Colon (tissue), 2 donors: ENCODE measurements around the gene ESF1.
"Not testable (repeated sequence)": the region's sequence is repeated elsewhere in the genome, so short reads cannot be mapped to it uniquely, and the experiment has no call there.

Experiments
- FAIRE-seq: peaks from 2 replicates; lab custom pipeline; 2012; peaks lifted over from hg19 to GRCh38; lab: Jason Lieb, UNC
- donor health status: control.
- donor health status: control.

ESF1 gene

GRCh38 chr20:13786143-13786828, 1.6 kb upstream of the ESF1 start:
- no peak for FAIRE-seq

- FAIRE-seq, result no peak
Observed at GRCh38 chr20:13784271-13784892, 337 bp downstream of the ESF1 start.

GRCh38 chr20:13783528-13783927, 1.2 kb downstream of the ESF1 start:
- no peak for FAIRE-seq

GRCh38 chr20:13778827-13779226, 5.9 kb downstream of the ESF1 start:
- FAIRE-seq, result no peak

DNA sequence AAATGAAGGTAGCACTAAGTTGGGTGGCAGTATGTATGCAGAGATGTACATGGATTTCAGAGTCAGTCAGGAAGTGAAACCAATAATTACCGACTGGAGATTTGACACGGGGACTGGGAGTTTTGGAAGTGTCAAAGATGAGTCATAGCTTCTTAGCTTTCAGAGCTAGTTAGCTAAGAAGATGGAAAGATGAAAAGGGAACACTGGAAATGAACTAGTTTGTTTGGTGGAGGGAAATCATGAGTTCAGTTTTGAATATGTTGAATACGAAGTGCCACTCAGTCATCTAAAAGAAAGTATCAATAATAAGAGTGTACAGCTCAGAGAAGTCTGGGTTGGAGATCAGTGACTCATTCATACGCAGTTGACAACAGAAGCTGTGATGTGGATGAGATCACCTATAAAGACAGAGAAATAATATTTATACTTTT, 7.5 kb downstream of the ESF1 start:
- no peak for FAIRE-seq

DNA sequence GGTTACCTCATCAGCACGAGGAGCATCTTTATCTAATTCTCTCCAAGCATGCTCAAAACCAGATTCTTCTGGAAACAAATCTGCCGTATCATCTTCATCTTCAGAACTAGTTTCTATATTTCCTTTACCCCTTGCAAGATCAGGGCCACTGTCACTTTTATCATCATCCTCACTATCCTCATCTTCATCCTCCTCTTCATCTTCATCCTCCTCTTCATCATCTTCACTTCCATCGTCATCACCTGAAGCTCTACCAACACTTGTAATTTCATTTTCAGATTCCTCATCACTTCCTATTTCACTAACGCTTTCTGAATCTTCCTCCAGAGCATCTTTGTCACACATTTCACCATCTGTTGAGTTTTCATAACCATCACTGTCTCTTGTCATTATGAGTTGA, 8.9 kb downstream of the ESF1 start:
- FAIRE-seq, result no peak

- FAIRE-seq, result no peak
Observed at GRCh38 chr20:13772529-13772928, 12.2 kb downstream of the ESF1 start.

- FAIRE-seq, result peak; percentile 88
Observed at GRCh38 chr20:13771853-13772453, 12.8 kb downstream of the ESF1 start.

DNA sequence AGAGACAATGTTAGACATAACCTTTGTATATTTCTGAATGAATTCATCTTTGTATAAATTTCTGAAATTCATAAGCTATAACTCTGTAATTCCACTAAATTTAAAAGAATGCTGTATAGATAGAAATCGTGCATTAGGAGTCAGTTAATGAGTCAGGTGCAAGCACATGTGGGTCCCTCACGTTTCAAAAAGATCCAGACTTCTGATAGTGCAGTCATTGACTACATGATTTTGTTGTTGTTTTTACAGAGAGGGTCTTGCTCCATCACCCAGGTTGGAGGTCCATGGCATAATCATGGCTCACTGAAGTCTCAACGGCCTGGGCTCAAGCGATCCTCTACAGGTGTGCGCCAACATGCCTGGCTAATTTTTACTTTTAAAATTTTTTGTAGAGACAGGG, 14.6 kb downstream of the ESF1 start:
- FAIRE-seq, result no peak

GRCh38 chr20:13765868-13766416, 18.8 kb downstream of the ESF1 start:
- FAIRE-seq, result no peak

DNA sequence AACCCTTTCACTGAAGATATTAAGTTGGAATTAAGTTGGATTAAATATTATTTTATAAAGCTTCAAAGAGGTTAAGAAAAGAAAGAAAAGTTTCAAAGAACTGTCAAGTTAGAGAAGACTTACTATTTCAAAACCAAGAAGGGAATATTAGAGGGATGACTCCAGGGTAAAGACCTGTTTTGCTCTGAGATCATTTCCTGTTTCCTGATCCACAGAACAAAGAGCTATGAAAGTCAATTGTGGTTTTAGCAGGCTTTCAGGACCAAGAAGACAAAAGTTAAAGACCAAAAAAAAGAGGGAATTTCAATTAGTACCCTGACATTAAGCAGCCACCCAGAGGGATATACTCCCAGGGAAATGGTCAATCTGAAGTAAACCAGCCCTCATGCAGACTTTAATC, 19.4 kb downstream of the ESF1 start:
- no peak for FAIRE-seq

DNA sequence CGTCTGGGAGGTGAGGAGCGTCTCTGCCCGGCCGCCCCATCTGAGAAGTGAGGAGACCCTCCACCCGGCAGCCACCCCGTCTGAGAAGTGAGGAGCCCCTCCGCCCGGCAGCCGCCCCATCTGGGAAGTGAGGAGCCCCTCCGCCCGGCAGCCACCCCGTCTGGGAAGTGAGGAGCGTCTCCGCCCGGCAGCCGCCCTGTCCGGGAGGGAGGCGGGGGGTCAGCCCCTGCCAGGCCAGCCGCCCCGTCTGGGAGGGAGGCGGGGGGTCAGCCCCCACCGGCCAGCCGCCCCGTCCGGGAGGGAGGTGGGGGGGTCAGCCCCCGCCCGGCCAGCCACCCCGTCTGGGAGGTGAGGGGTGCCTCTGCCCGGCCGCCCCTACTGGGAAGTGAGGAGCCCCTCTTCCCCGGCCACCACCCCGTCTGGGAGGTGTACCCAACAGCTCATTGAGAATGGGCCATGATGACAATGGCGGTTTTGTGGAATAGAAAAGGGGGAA, 24.2 kb downstream of the ESF1 start:
- not testable (repeated sequence) for FAIRE-seq

GRCh38 chr20:13758884-13759283, 25.8 kb downstream of the ESF1 start:
- FAIRE-seq, result no peak

DNA sequence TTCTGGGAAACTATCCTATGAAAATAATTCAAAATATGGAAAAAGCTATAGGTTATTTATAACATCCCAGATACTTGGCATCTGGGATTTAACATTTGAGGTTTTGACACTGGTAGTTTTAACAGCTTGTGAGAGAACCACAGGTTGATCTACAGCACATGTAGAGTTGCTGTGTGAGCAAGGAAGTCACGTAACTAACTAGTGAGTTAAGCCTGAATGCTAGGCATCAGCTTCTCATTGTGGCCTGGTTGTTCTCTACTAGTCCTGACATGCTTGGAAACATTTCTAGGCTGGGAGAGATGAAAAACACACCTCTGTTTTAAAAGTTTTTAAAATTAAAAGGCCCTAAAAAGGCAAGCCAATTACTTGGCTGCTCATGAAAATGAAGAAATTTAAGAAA, 28.2 kb downstream of the ESF1 start:
- FAIRE-seq, result no peak

DNA sequence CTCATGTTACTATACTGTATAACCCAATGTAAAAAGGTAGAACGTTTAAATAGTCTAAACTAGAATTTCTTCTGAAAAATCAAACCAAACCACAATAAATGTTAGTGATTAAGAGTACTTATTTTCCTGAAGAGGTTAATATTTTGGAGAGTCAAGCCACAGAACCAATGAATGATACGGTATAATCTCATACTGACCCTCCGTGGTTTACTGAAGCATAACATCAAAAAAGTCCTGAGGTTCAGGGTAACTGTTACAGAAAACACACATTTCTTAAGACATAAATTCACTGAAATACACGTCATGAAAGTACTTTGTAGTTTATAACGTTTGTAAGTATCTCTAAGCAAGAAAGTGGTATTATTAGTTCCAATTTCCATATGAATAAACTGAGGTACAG, 28.9 kb downstream of the ESF1 start:
- FAIRE-seq, result no peak

- no peak for FAIRE-seq
Observed at GRCh38 chr20:13753436-13754036, 31.2 kb downstream of the ESF1 start.

DNA sequence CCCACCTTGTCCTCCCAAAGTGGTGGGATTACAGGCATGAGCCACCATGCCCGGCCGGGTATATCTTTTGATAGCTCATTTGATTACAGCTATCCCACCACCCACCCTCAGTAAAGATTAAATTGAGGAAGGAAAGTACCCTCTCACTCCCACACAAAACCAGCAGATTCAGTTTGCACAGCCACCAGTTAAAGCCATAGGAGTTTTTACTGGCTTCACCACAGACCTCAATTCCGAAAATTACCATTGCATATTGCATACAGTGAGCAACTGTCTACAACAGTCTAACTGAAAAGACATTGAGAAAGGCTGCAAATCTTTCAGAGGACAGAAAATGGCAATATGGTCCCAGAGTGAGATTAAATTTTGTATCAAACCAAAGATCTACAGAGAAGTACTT, 34.9 kb downstream of the ESF1 start:
- FAIRE-seq, result no peak

GRCh38 chr20:13745784-13746183, 38.9 kb downstream of the ESF1 start:
- no peak for FAIRE-seq

DNA sequence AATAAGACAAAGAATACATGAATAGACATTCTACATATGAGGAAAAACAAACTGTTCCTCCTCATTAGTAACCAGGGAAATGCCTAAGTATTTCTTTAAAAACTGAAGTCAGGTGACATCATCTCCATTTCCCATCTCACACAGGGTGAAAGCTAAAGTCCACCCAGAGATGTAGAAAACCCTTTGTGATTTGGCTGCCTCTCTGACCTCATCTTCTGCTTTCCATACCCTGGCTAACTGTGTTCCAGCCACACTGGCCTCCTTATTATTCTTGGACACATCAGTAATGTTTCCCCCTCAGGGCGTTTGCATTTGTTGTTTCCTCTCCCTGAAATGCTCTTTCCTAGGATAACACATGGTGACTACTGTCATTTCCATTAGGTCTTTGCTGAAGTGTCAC, 40.4 kb downstream of the ESF1 start:
- no peak for FAIRE-seq

GRCh38 chr20:13741879-13742278, 42.8 kb downstream of the ESF1 start:
- no peak for FAIRE-seq

DNA sequence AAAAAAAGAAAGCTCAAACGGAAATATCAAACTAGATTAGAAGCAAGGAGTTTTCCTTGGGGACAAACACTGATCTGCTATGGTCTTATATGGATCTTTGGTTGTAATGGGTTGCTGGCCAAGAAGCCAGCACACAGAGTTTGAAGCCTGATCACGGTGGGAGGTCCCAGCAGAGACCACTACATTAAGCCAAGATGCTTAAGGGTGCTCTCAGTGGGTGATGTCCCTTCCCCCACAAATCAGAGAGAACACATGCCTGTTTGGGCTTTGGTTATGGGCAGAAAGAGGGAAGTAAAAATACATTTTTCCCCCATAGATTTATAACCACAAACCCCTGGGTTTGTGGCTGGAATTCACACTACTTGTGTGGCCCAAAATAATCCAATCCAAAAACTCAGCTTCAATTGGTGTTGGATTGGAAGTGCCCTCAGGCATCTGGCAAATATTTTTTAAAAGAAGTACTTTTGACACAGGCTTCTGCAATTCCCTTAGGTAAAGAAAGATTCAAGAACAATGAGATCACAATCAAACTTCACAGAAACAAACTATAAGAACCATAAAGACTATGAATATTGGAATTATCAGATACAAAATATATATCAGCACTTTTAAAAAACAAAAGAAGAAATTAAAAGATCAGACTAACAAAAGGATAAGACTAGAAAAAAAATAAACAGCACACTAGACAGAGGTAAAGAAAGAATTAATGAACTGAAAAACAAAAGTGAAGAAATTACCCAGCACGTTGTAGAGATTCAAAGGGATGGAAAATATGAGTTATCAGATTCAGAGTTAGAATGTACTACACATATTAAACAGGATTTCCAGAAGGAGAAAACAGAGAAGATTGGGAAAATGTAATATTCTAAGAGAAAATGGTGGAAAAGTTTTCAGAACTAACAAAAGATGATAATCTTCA, 44.7 kb downstream of the ESF1 start:
- peak; percentile 70 for FAIRE-seq

DNA sequence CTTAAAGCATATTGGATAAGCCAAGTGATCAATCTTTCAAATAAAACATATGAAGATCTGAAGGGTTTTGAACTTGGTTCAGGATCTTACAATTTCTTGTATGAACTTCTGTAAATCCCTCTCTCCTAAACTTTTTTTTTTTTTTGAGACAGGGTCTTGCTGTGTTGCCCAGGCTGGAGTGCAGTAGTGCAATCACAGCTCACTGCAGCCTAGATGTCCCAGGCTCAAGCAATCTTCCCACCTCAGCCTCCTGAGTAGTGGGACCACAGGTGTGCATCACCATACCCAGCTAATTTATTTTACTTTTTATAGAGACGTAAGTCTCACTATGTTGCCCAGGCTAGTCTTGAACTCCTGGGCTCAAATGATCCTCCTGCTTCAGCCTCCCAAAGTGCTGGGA, 46.5 kb downstream of the ESF1 start:
- FAIRE-seq, result not testable (repeated sequence)
